K562 (cell line): ENCODE measurements around the gene MZB1. TPM values are rescaled to one million over a fixed set of nuclear protein-coding genes. Genes with fewer than 3 reads are reported as not detected.

Experiments
- BRD9 ChIP-seq: fragments of 450-650 bp; IDR thresholded peaks from 2 replicates; pipeline ENCODE4 v1.6.1; 2018; ENCODE audit warnings: low read depth; ENCODE audit not compliant: partially characterized antibody
- CBX1 ChIP-seq: sonication (generic); IDR thresholded peaks from 2 replicates; pipeline ENCODE4 v1.6.1; 2016; ENCODE audit warnings: antibody characterized with exemption, low read depth, mild to moderate bottlenecking
- CTBP1 ChIP-seq: fragments of 450-650 bp; IDR thresholded peaks from 2 replicates; pipeline ENCODE4 v1.6.1; 2016; ENCODE audit warnings: borderline replicate concordance
- FIP1L1 ChIP-seq: fragments of 200-400 bp; formaldehyde crosslinking; IDR thresholded peaks from 2 replicates; pipeline ENCODE4 v1.6.1; 2018; ENCODE audit warnings: mild to moderate bottlenecking, low read depth, low read length; ENCODE audit not compliant: poor library complexity, severe bottlenecking
- LARP7 ChIP-seq: fragments of 450-650 bp; IDR thresholded peaks from 2 replicates; pipeline ENCODE4 v1.6.1; 2016
- MAFK ChIP-seq: IDR thresholded peaks from 2 replicates; pipeline ENCODE4 v1.6.1; 2011; ENCODE audit warnings: low read length, improper control_type of control experiment
- MAZ ChIP-seq, 2 experiments: fragments of 450-650 bp in 1 of 2; sonication (generic) in 1 of 2; formaldehyde crosslinking; IDR thresholded peaks in 1 of 2; conservative IDR thresholded peaks in 1 of 2; 2 replicates each; pipeline versions ENCODE4 v1.4.0 to v1.5.0; 2020; ENCODE audit warnings: mild to moderate bottlenecking in 1 of 2, missing genetic modification reagents in 1 of 2
- MTA1 ChIP-seq: fragments of 450-650 bp; IDR thresholded peaks from 2 replicates; pipeline ENCODE4 v1.6.1; 2017; ENCODE audit warnings: borderline replicate concordance
- MYBL2 ChIP-seq, 2 experiments: fragments of 450-650 bp in 1 of 2; sonication (generic) in 1 of 2; formaldehyde crosslinking in 1 of 2; IDR thresholded peaks; 2 replicates each; pipeline versions ENCODE4 v1.6.1 to v1.8.1; 2017 to 2022; ENCODE audit warnings: borderline replicate concordance in 1 of 2, inconsistent platforms in 1 of 2, low read depth in 1 of 2, mild to moderate bottlenecking in 1 of 2, missing genetic modification reagents in 1 of 2, moderate library complexity in 1 of 2
- NR2C2 ChIP-seq, 2 experiments: fragments of 200-800 bp in 1 of 2; sonication (Bioruptor generic) in 1 of 2; sonication (generic) in 1 of 2; formaldehyde crosslinking in 1 of 2; IDR thresholded peaks; 2 replicates each; pipeline versions ENCODE4 v1.6.1 to v1.8.0; 2016 to 2022; ENCODE audit warnings: mild to moderate bottlenecking in 1 of 2, missing compliant biosample characterization in 1 of 2, missing genetic modification characterization in 1 of 2, missing genetic modification reagents in 1 of 2
- NUFIP1 ChIP-seq: fragments of 450-650 bp; IDR thresholded peaks from 2 replicates; pipeline ENCODE4 v1.6.1; 2018; ENCODE audit not compliant: partially characterized antibody
- PCBP2 ChIP-seq: fragments of 200-400 bp; formaldehyde crosslinking; IDR thresholded peaks from 2 replicates; pipeline ENCODE4 v1.6.1; 2018; ENCODE audit warnings: low read length, low read depth, mild to moderate bottlenecking, moderate library complexity; ENCODE audit not compliant: poor library complexity, severe bottlenecking
- SMARCA4 ChIP-seq: fragments of 450-650 bp; IDR thresholded peaks from 2 replicates; pipeline ENCODE4 v1.6.1; 2016
- SMARCA5 ChIP-seq: fragments of 450-650 bp; IDR thresholded peaks from 2 replicates; pipeline ENCODE4 v1.6.1; 2016
- TAF7 ChIP-seq: fragments of 450-650 bp; IDR thresholded peaks from 2 replicates; pipeline ENCODE4 v1.6.1; 2016; ENCODE audit warnings: missing genetic modification characterization, missing compliant biosample characterization
- ZNF311 ChIP-seq: fragments of 250-450 bp; sonication (Bioruptor Pico); IDR thresholded peaks from 2 replicates; pipeline ENCODE4 v1.4.0; 2020; ENCODE audit warnings: mild to moderate bottlenecking, moderate library complexity
- ZNF354B ChIP-seq: fragments of 250-450 bp; sonication (Bioruptor Pico); IDR thresholded peaks from 2 replicates; pipeline ENCODE4 v1.4.0; 2020
- ZNF511 ChIP-seq: sonication (generic); formaldehyde crosslinking; IDR thresholded peaks from 2 replicates; pipeline ENCODE4 v1.8.0; 2022; ENCODE audit warnings: mild to moderate bottlenecking, missing genetic modification reagents
- ZNF592 ChIP-seq: fragments of 450-650 bp; IDR thresholded peaks from 2 replicates; pipeline ENCODE4 v1.6.1; 2017; ENCODE audit warnings: antibody characterized with exemption, mild to moderate bottlenecking
- ZNF639 ChIP-seq, 2 experiments: fragments of 200-800 bp in 1 of 2; sonication (Bioruptor generic) in 1 of 2; sonication (generic) in 1 of 2; formaldehyde crosslinking in 1 of 2; IDR thresholded peaks in 1 of 2; conservative IDR thresholded peaks in 1 of 2; 2 replicates each; pipeline versions ENCODE4 v1.5.0 to v1.6.1; 2016 to 2020; ENCODE audit warnings: missing compliant biosample characterization in 1 of 2, missing genetic modification characterization in 1 of 2, missing genetic modification reagents in 1 of 2
- ZZZ3 ChIP-seq: fragments of 450-650 bp; IDR thresholded peaks from 2 replicates; pipeline ENCODE4 v1.6.1; 2016; ENCODE audit warnings: antibody characterized with exemption, mild to moderate bottlenecking, moderate library complexity
- polyA plus RNA-seq, 8 experiments: library from polyadenylated mRNA; depleted of rRNA in 4 of 8; stranded (reverse) in 5 of 8; unstranded in 3 of 8; fragments of >200 nt; fragmentation: Nextera tagmentation in 2 of 8; fragmentation: Illumina TruSeq in 1 of 8; extraction: Ambion mirVana in 2 of 8; extraction: Trizol in 1 of 8; gene quantifications; 2 replicates each; pipeline versions ENCODE4 v1.2.1 to v1.2.3, GENCODE V29; 2011 to 2014; ENCODE audit warnings: inconsistent platforms in 1 of 8, missing spikeins in 1 of 8
- total RNA-seq, 7 experiments: library from RNA; depleted of rRNA in 6 of 7; stranded (reverse); fragments of >200 nt in 6 of 7; fragmentation: Illumina TruSeq in 2 of 7; extraction: Trizol in 2 of 7; gene quantifications; 2 replicates each; pipeline versions ENCODE4 v1.2.1 to v1.2.3, GENCODE V29; 2011 to 2021; ENCODE audit warnings: low replicate concordance in 1 of 7

Gene MZB1
- total and polyA plus RNA-seq, 9 of the 15 experiments (the other 6 are each of a cell fraction or from before 2014, with no cell fraction given) = 0.13 to 0.31 TPM; not detected in 7

GRCh38 chr5:139439013-139439903, 49.5 kb upstream of the MZB1 start, which contains the start of gene DNAJC18 (continued):
- TF ChIP-seq MYBL2 (IDR thresholded peaks at IDR 0.05; ENCODE audit: low read depth) = no peak
- TF ChIP-seq MYBL2 (CRISPR knock-in tag; IDR thresholded peaks at IDR 0.05; ENCODE audit: borderline replicate concordance) = no peak
- no peak for TF ChIP-seq ZNF311 (CRISPR knock-in tag)
- no peak for TF ChIP-seq ZNF511 (CRISPR knock-in tag)
- no peak for TF ChIP-seq NUFIP1
- TF ChIP-seq ZZZ3 = no peak
- TF ChIP-seq ZNF354B (CRISPR knock-in tag) = no peak
- TF ChIP-seq CTBP1 = peak; percentile 100
- TF ChIP-seq CBX1 = no peak
- no peak for TF ChIP-seq TAF7 (tag)
- peak; percentile 24; the same call in 1 of the 2 replicates for TF ChIP-seq MTA1
- TF ChIP-seq NR2C2 (CRISPR knock-in tag; IDR thresholded peaks at IDR 0.05) = 0 out of 2 replicates have a peak, but pooled peaks have one; percentile 22
- peak; percentile 91 for TF ChIP-seq NR2C2 (tag; IDR thresholded peaks at IDR 0.05)
- TF ChIP-seq LARP7 = 0 out of 2 replicates have a peak, but pooled peaks have one; percentile 21
- no peak for TF ChIP-seq BRD9
- TF ChIP-seq FIP1L1 = no peak
- TF ChIP-seq SMARCA4 = 0 out of 2 replicates have a peak, but pooled peaks have one; percentile 32
- TF ChIP-seq PCBP2 = no peak
- 0 out of 2 replicates have a peak, but pooled peaks have one; percentile 14 for TF ChIP-seq SMARCA5
- peak; percentile 83 to 89 for TF ChIP-seq MAZ (CRISPR knock-in tag; conservative IDR thresholded peaks at IDR 0.05 in 1 of 2, IDR thresholded peaks at IDR 0.05 in 1 of 2)
- TF ChIP-seq MAFK = no peak
- no peak for TF ChIP-seq ZNF592
- TF ChIP-seq ZNF639 (CRISPR knock-in tag; conservative IDR thresholded peaks at IDR 0.05 in 1 of 2, IDR thresholded peaks at IDR 0.05 in 1 of 2) = peak in 1 of 2 experiments; percentile 63; a peak in 1 of 4 replicates
